H1 (cell line): ENCODE data around the gene PCNX4. TPM values are rescaled to one million over a fixed set of nuclear protein-coding genes. Genes with fewer than 3 reads are reported as not detected.

Source experiments
- NANOG ChIP-seq: IDR thresholded peaks from 2 replicates; pipeline ENCODE4 v1.6.1; 2011; ENCODE audit warnings: low read length, low read depth, mild to moderate bottlenecking, inconsistent platforms; ENCODE audit not compliant: insufficient read depth, poor library complexity, severe bottlenecking
- polyA plus RNA-seq, 7 experiments: library from polyadenylated mRNA; depleted of rRNA in 3 of 7; stranded (reverse) in 5 of 7; unstranded in 2 of 7; fragments of >200 nt in 5 of 7; fragments of 200-250 nt in 2 of 7; gene quantifications; 1 replicate in 5 of 7; 2 replicates in 1 of 7; 4 replicates in 1 of 7; pipeline versions ENCODE4 v1.2.1 to v1.2.3, GENCODE V29; 2011 to 2013; ENCODE audit warnings: missing spikeins in 2 of 7, mixed read lengths in 2 of 7
- total RNA-seq: library from RNA; stranded (reverse); fragmentation: NEBNext Ultra II Directional; extraction: Animal tissue kit (Norgen Biotek cat#: 25700); gene quantifications from 2 replicates; pipeline ENCODE4 v1.2.1, GENCODE V29; 2021

Gene PCNX4
- total and polyA plus RNA-seq, 2 of the 8 experiments (the other 6 are each of a cell fraction or from before 2014, with no cell fraction given) = 28.4 to 35.5 TPM

GRCh38 chr14:60061371-60061770 lies 30.4 kb upstream of the PCNX4 start (continued):
- no peak for TF ChIP-seq NANOG
